Psoas muscle (tissue), 8 donors: ENCODE results near the gene CCSER2. TPM values are rescaled to one million over a fixed set of nuclear protein-coding genes. Genes with fewer than 3 reads are reported as not detected.

Source experiments
- ATAC-seq, 4 donors: fragments of 200-7000 bp; cut with Tn5 transposase; one replicate each; pipeline ENCODE4 v1.9.1; 2020; ENCODE audit warnings: moderate library complexity in 3 of 4, mild to moderate bottlenecking in 2 of 4
- DNase-seq, 2 donors: peaks; one replicate each; pipeline ENCODE4 v3.0.0-alpha.2; 2020
- H3K27ac ChIP-seq: fragments of 200-600 bp; one replicate; pipeline ENCODE4 v1.8.0; 2022
- H3K27me3 ChIP-seq, 3 donors: fragments of 200-600 bp in 1 of 3; one replicate each; pipeline versions ENCODE4 v1.6.1 to v1.8.0; 2013 to 2022; ENCODE audit warnings: low read length in 2 of 3, mild to moderate bottlenecking in 2 of 3, moderate library complexity in 1 of 3; ENCODE audit not compliant: insufficient read depth in 3 of 3
- H3K36me3 ChIP-seq, 2 donors: fragments of 200-600 bp in 1 of 2; one replicate each; pipeline versions ENCODE4 v1.6.1 to v1.8.0; 2013 to 2022; ENCODE audit warnings: low read depth in 1 of 2, mild to moderate bottlenecking in 1 of 2, moderate library complexity in 1 of 2; ENCODE audit not compliant: insufficient read depth in 1 of 2
- H3K4me1 ChIP-seq: fragments of 200-600 bp; one replicate; pipeline ENCODE4 v1.8.0; 2022
- H3K4me3 ChIP-seq: fragments of 200-600 bp; one replicate; pipeline ENCODE4 v1.8.0; 2022; ENCODE audit warnings: mild to moderate bottlenecking
- H3K9me3 ChIP-seq: fragments of 200-600 bp; one replicate; pipeline ENCODE4 v1.8.0; 2022
- WGBS, 3 donors: extraction: QIAGEN DNeasy Blood & Tissue Kit; methylation state at CpG; one replicate each; pipeline versions ENCODE4 v1.1.6 to v1.1.7; 2013; 5-methylcytosine and 5-hydroxymethylcytosine counted together
- intact Hi-C, 2 donors: fragments of 100-400 bp; cut with DNase I; formaldehyde crosslinking; loops; one replicate each; pipeline versions ENCODE4 v1.11.0 to v1.14.2; 2022
- polyA plus RNA-seq, 3 donors: library from polyadenylated mRNA; stranded (reverse); fragments of 200-250 nt; gene quantifications; one replicate each; pipeline ENCODE4 v1.2.3, GENCODE V29; 2013
- total RNA-seq, 4 donors: library from RNA; stranded (reverse); fragmentation: NEBNext Ultra II Directional in 2 of 4; extraction: Animal tissue kit (Norgen Biotek cat#: 25700) in 2 of 4; gene quantifications; one replicate each; pipeline versions ENCODE4 v1.2.1 to v1.2.4, GENCODE V29; 2021 to 2023
- TF ChIP-seq, protein P1 (sequence below): fragments of 200-600 bp; IDR thresholded peaks from one replicate; pipeline ENCODE4 v1.8.0; 2022; ENCODE audit warnings: antibody characterized with exemption
- donor health status: healthy with polysubstance abuse.
- donor health status: DM: no; HTN: no; CAD: no; lungs with moderate emphysema.
- donor health status: Bipolar disorder and iron deficiency.
- donor health status: healthy.
- donor health status: DM: yes; HTN: yes; CAD: no.
- donor health status: DM: no; HTN: no; CAD: no.
- donor health status: DM: no; HTN: no; CAD: no.
- donor health status: DM: yes; HTN: yes; CAD: no.

CCSER2 gene
- total and polyA plus RNA-seq, 7 donors, result 12.5 to 122 (median 65.7) TPM

DNA sequence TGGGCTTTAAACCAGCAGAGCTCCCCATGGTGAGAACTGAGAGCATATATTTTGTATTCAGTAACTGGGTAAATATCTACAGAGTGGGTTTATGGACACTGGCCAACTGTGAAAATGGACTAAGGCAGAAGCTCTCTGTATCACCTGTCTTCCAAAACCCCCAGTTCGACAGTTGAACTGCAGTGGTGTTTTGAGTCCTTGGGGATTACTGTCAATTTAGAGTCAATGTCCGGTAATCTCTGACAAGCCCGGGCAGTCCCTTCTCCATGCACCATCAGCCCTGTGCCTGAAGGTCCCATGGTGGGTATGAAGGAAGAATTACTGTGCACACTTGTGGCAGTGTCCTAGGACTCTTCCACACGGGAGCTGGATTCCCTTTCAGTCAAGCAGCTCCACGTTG lies 235.0 kb downstream of the CCSER2 start:
- Histone ChIP-seq H3K4me1 (no peaks in the 10 kb centered on the region), H3K36me3 (no peaks in the 10 kb centered on the region), H3K27me3 (no peaks in the 10 kb centered on the region), H3K9me3 (no peaks in the 10 kb centered on the region), H3K4me3 (no peak overlapping the region), H3K27ac (no peak overlapping the region)
- intact Hi-C loops, result no loop called here
- DNase-seq, result no peak
- TF ChIP-seq, protein P1, sequence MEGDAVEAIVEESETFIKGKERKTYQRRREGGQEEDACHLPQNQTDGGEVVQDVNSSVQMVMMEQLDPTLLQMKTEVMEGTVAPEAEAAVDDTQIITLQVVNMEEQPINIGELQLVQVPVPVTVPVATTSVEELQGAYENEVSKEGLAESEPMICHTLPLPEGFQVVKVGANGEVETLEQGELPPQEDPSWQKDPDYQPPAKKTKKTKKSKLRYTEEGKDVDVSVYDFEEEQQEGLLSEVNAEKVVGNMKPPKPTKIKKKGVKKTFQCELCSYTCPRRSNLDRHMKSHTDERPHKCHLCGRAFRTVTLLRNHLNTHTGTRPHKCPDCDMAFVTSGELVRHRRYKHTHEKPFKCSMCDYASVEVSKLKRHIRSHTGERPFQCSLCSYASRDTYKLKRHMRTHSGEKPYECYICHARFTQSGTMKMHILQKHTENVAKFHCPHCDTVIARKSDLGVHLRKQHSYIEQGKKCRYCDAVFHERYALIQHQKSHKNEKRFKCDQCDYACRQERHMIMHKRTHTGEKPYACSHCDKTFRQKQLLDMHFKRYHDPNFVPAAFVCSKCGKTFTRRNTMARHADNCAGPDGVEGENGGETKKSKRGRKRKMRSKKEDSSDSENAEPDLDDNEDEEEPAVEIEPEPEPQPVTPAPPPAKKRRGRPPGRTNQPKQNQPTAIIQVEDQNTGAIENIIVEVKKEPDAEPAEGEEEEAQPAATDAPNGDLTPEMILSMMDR, result no peak
- no peak for ATAC-seq
- WGBS, 3 donors, result 52 to 70% (median 60%) methylated on average over 5 of the region's 5 CpGs

DNA sequence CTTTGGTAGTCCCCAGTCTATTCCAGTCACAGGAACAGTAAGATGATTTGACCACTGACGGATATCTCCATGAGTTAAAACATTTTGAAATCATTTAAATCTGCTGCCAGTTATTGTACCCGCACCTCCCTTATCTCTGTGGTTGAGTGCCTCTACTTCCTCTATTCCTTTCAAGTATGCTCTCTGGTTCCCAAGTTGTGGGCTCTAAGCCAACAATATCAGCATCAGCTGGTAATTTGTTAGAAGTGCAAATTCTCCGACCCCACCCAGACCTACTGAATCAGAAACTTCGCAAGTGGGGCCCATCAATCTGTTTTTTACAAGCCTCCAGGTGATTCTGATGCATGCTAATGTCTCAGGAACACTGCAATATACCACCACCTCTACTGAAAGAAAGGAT lies 235.5 kb downstream of the CCSER2 start:
- ATAC-seq (no peak), DNase-seq (no peak)
- Histone ChIP-seq H3K27ac (no peak overlapping the region), H3K27me3 (no peaks in the 10 kb centered on the region), H3K9me3 (no peaks in the 10 kb centered on the region), H3K4me3 (no peak overlapping the region), H3K4me1 (no peaks in the 10 kb centered on the region), H3K36me3 (no peaks in the 10 kb centered on the region)
- TF ChIP-seq, protein P1, result no peak
- intact Hi-C loops, result no loop called here
- WGBS, 3 donors, result 60 to 78% (median 67%) methylated on average over 4 of the region's 4 CpGs

DNA sequence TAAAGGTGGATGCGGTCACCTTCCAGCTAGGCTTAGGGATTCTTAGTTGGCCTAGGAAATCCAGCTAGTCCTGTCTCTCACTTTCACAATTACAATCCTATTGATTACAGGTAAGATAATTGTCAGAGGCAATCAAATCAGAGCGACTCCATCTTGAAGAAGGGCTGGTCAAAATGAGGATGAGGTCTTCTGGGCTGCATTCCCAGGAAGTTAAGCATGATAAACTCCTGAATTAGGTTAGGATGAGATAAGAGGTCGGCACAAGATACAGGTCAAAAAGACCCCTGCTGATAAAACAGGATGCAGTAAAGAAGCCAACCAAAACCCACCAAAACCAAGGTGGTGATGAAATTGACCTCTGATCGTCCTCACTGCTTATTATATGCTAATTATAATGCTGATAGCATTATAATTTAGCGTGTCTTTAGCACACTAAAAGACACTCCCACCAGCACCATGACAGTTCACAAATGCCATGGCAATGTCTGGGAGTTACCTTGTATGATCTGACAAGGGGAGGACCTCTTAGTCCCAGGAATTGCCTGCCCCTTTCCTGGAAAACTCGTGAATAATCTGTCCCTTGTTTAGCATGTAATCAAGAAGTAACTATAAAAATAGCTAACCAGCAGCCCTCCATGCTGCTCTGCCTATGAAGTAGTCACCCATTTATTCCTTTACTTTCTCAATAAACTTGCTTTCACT lies 237.6 kb downstream of the CCSER2 start:
- H3K27me3 ChIP-seq, result peaks cover 0 to 9% (median 0%) of the 10 kb centered on the region in 3 donors
- no peak for DNase-seq

DNA sequence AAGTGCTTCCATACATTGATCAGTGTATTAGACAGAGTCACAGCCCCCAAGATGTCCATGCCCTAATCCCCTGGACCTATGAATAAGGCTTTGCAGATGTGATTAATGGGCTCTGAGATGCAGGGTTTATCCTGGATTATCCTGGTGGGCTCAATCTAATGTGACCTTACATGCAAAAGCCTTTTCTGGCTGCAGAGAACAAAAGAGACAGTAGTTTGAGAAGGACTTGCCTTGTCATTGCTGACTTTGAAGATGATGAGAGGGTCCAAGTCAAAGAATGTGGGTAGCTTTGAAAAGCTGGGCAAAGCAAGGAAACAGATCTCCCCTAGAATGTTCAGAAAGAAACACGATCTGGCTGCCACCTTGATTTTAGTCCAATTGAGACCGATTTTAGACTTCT lies 238.7 kb downstream of the CCSER2 start:
- H3K4me1 ChIP-seq, result no peaks in the 10 kb centered on the region
- no peak for DNase-seq
- no peaks in the 10 kb centered on the region for H3K9me3 ChIP-seq
- H3K4me3 ChIP-seq, result no peak overlapping the region
- no peak for ATAC-seq
- no peaks in the 10 kb centered on the region for H3K36me3 ChIP-seq
- TF ChIP-seq, protein P1, result no peak
- peaks cover 0 to 9% (median 0%) of the 10 kb centered on the region in 3 donors for H3K27me3 ChIP-seq
- WGBS, 3 donors, result 17 to 29% (median 20%) methylated on average over 2 of the region's 2 CpGs
- no peak overlapping the region for H3K27ac ChIP-seq
- intact Hi-C loops, result no loop called here

More for the DNA sequence above, 237.6 kb downstream of the CCSER2 start:
- TF ChIP-seq, protein P1, result no peak
- no peak for ATAC-seq
- no peak overlapping the region for H3K4me3 ChIP-seq
- WGBS, 3 donors, result 70 to 72% (median 72%) methylated on average over 6 of the region's 6 CpGs
- intact Hi-C loops, result no loop called here
- no peaks in the 10 kb centered on the region for H3K4me1 ChIP-seq
- no peaks in the 10 kb centered on the region for H3K9me3 ChIP-seq
- no peak overlapping the region for H3K27ac ChIP-seq
- H3K36me3 ChIP-seq, result no peaks in the 10 kb centered on the region

Other genes with a start within 250 kb of the CCSER2 start
- gene GHITM, start 189.1 kb upstream of the CCSER2 start, total RNA-seq, result 100 to 1,000 TPM; 230 to 353 (median 263) TPM
- 100 to 1,000 TPM; 253 to 633 (median 436) TPM for gene GHITM, start 189.1 kb upstream of the CCSER2 start, polyA plus RNA-seq
- not detected for gene GPR15LG, start 154.8 kb upstream of the CCSER2 start, total RNA-seq
- gene GPR15LG, start 154.8 kb upstream of the CCSER2 start, polyA plus RNA-seq, result under 1 TPM in 2 of 3 donors, not detected in 1; 0.09 to 0.15 TPM
- under 1 TPM in 1 of 4 donors, not detected in 3; 0.37 TPM for gene CDHR1, start 134.1 kb upstream of the CCSER2 start, total RNA-seq
- under 1 TPM in 1 of 3 donors, not detected in 2; 0.03 TPM for gene CDHR1, start 134.1 kb upstream of the CCSER2 start, polyA plus RNA-seq
- not detected for gene LRIT2, start 103.0 kb upstream of the CCSER2 start, total RNA-seq
- not detected for gene LRIT2, start 103.0 kb upstream of the CCSER2 start, polyA plus RNA-seq
- gene LRIT1, start 87.0 kb upstream of the CCSER2 start, total RNA-seq, result not detected
- gene LRIT1, start 87.0 kb upstream of the CCSER2 start, polyA plus RNA-seq, result not detected
- gene RGR, start 83.5 kb upstream of the CCSER2 start, total RNA-seq, result not detected
- gene RGR, start 83.5 kb upstream of the CCSER2 start, polyA plus RNA-seq, result under 1 TPM; 0.10 to 0.28 (median 0.25) TPM